GM21786 (cell line): ENCODE data around the gene LAPTM5.
"Not testable (repeated sequence)": the region's sequence is repeated elsewhere in the genome, so short reads cannot be mapped to it uniquely, and the experiment has no call there.

Experiments used
- ATAC-seq: cut with Tn5 transposase; IDR thresholded peaks from one replicate; pipeline ENCODE4 v1.9.1; 2021; ENCODE audit not compliant: unreplicated experiment

LAPTM5 gene, protein sequence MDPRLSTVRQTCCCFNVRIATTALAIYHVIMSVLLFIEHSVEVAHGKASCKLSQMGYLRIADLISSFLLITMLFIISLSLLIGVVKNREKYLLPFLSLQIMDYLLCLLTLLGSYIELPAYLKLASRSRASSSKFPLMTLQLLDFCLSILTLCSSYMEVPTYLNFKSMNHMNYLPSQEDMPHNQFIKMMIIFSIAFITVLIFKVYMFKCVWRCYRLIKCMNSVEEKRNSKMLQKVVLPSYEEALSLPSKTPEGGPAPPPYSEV

DNA sequence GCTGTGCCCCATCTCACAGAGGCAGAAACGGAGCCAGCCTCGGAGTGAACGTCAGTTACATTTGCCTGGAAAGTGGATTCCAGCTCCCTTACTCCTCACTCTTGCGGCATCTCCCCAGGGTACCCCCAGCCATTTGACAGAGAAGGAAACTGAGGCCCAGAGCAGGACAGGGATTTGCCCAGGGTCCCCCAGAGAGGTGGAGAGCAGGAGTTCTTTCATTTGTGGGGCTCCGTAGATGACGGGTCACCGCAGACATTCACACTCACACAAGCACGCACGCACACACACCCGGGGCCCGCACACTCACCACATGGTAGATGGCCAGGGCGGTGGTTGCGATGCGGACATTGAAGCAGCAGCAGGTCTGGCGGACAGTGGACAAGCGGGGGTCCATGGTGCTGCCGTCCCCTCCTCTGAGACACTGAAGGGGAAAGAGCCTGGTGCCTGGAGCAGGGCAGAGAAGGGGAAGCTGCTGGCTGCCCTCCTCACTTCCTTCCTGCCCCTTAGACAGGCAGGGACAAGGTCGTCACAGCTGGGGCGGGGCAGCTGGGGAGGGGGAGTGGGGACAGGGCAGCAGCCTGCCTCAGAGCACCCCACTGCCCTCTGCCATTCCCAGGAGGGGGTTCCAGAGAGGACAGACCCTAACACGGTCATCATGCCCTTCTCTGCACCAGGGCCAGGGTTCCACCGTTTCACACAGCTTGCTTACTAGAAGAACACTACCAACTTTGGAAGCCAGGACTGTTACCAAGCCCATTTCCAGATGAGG, at the start of gene LAPTM5:
LAPTM5 (minus strand) TSS at position 423 of the 769 bp plus-strand sequence; CDS start at position 394, 29 bp downstream.
- no peak for ATAC-seq

DNA sequence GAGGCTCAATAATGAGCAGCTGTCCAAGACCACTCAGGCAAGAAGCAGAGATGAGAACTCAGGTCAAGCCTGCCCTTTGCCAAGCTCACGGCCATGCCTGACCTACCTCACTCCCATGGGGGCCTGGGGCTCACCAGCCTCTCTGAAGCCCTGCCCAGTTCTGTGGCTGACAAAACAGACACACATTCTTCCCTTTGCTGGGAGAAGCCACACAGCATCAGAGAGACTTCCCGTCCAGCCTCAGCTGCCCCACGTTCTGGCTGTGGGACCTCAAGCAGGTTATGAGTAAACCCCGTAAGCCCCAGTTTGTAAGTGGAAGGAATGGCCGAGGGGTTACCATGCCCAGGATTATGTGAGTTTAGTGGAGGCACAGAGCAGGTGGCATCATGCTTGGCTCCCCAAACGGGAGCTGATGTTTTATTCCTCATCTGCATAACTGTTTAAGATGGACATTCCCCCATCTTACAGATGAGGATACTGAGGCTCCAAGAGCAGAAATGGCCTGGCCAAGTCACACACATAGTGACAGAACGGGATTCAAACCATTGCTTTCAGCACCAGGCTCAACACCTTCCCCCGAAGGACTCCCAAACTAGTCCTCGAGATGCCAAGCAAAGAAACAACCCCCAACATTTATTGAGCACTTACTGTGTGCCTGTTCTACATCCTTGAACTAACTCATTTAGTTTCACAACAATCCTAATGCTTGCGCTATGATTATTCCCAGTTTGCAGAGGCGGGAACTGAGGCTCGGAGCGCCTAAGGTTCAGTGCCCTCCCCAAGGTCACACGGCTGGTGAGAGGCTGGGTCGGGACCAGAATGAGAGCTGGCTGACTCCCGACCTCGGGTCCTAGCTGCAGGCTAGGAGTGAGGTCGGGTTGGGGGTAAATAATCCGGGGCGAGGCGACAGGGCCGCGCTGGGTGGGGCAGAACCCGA, 49.1 kb upstream of the LAPTM5 start:
- ATAC-seq, result no peak

DNA sequence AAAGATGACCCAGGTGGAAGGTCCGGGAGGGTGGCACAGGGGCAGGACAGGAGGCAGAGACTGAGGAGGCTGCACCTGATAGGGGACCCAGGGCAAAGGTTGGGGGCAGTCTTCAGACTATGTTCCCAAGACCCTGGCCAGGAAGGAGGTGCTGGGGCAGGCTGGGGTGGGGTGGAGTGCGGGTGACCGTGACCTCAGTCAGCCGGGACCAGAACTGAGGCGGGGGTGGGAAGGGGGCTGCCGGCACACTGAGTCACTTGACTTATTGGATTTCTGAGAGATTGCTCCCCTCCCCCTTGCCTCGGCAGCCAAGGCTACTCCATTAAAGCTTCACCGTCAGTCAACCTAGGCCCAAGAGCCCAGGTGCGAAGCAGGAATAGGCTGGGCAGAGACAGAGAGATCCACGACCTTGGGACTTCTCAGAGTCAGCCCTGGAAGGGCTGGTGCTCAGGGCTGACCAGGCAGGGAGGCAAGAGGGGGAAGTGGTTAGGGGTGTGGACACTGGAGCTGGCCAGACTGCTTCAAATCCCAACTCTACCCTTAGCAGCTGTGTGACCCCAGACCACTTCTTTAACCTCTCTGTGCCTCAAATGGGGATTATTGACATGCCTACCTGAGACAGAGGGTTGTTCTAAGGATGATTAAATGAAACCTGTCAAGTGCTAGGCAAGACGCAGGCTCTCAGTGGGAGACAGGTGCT, 47.9 kb upstream of the LAPTM5 start:
- ATAC-seq, result no peak

DNA sequence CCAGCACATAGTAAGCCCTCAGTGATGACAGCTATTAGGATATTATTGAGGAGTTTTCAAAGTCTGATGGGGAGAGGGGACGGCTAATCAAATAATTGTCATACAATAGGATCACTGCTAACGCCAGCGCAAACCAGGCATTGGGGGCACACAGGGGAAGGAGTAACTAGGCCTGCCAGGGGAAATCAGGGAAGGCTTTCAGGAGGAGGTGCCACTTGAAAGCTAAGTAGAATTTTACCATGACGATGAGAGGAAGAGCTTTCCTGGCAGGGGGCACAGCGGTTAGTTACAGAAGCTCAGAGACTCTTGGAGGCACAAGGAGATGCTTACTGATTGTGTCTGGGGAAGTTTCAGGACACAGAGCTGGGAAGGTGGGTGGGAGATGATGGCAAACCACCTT, 47.2 kb upstream of the LAPTM5 start:
- no peak for ATAC-seq

DNA sequence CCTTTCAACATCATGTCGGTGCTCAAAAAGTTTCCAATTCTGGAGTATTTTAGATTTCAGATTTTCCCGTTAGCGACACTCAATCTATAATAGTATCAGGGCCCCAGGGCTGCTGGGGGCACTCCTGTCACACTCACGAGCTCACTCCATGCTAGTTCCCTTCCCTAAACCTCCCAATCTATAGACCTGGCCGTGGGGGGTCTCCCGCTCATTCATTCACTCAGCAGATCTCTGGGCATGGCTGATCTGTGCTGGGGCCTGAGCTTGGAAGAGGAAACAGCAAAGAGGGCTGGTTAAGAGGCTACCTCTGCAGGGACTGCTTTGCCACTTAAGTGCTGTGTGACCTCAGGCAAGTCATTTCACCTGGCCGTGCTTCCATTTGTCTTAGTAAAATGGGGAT, 46.8 kb upstream of the LAPTM5 start:
- ATAC-seq, result no peak

DNA sequence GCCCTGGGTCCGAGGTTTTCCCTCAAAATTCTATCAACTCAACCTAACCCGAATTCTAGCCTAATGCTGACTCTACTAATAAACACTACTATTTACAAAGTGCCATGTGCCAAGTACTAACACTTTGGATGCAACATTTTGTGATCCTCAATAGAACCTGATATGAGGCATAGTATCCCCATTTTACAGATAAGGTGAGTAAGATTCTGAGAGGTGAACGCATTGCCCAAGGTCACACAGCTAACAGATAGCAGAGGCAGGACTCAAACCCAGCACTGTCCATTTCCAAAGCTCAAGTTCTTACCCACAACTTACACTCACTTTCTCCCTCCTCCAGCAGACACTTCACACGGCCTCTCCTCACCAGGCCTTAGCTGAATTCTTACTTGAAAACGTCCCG, 46.0 kb upstream of the LAPTM5 start:
- no peak for ATAC-seq

DNA sequence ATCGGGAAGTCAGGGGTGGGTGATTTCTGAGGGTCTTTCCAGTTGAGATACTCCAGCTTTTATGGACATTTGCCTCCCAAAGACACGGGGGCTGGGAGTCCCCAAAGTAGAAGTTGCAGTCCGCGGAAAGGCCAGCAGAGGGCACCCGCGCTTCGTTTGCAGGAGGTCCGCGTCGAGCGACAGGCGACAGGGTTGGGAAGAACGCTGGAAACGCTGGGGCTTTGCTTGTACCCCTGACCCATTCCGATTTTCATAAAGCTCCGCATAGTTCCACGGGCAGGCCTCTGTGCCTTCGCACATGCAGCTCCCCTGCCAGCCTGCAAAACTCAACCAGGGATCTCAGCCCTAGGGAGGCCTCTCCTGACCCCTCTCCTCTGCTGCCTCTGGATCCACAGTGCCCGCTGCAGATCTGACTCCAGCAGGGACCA, 44.2 kb upstream of the LAPTM5 start:
- no peak for ATAC-seq

DNA sequence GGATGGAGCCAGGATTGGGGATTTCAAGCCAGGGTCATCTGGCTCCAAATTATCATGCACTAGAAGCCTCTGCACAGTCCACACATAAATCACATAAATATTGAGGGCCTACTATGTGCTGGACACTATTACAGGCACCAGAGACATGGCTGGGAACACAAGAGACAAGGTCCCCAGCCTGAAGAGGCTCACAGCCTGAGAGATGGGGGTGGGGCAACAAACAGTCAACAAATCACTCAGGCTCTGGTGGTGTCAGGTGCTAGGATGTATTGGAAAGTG, 41.6 kb upstream of the LAPTM5 start:
- ATAC-seq, result no peak

DNA sequence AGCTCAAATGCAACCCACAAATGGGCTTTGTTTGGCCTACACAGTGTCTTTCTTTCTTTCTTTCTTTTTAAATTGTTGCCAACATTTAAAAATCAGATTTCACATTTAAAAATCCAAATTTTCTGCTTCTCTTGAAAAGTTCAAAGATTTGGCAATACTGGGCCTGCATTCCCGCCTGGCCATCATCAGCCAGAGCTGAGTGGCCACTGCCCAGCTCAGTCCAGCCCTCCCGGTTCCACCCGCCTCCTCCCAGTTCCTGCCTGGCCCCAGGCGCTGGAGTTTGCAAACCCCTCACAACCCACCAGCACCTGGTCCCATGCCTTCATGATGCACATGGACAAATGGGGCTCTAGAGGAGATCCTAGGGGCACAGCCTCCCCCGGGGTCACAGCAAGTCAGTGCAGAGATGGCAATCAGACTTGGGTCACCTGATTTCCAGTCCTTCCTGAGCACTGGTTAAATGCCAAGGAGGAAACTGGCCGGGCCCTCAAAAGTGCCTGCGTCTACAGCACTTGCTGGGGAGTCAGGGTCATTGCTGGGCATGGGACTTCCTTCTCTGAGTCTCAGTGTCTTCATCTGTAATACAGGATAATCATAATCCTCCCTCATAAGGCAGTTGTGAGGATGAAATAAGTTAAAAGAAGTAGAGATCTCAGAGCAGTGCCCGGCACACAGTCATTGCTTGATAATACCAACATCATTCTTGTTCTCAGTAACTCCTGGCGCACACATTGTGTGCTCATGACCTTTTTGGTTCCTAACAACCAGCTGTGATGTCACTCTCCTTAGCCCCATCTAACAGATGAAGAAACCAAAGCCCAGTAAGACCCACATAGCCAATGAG, 41.0 kb upstream of the LAPTM5 start:
- no peak for ATAC-seq

DNA sequence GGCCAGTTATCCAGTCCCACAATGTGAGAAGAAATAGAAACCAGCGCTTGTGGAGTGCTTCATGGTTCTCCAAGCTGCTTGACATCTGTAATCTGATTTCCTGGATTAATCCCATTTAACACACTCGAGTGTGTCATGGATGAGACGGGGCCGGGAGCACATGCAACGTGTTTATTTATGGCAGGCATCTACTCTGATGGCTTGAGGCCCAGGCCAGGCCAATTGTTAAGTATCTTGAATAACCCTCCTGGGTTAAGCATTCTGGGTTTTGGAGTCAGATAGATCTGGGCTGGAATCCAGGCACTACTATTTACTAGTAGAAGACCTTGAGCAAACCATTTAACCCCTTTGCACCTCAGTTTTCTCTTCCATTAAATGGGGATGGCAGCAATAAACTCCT, 37.5 kb upstream of the LAPTM5 start:
- no peak for ATAC-seq

DNA sequence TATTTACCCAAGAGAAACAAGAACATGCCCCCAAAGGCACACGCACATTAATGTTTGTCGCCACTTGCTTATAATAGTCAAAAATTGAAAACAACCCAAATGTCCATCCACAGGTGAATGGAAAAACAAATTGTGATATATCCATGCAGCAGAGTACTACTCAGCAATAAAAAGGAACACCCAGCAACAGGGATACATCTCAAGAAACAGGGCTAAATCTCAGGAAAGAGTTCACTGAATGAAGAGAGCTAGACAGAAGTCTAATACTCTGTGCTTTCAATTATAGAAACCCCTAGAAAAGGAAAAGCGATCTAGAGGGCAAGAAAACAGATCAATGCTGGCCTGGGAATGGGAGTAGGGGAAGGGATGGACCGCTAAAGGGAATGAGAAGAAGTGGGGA, 36.7 kb upstream of the LAPTM5 start:
- no peak for ATAC-seq

DNA sequence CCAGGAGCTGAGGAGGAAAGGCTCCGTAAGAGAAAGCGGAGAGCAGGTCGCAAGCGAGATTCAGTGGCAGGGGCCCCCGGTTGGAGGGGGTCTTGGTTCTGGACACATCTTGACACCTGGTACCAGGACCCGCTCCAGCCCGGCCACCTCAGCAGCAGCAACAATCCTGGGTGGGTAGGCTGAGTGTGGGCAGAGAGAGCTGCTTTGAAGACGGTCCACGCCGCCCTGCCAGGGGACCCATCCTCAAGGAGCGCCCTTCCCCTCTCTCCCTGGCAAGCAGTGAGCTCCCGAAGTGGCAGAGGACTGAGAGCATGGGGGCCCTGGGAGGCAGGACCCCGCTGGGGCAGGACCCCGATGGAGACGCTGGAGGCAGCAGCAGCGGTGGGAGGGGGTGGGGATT, 35.6 kb upstream of the LAPTM5 start:
- no peak for ATAC-seq

DNA sequence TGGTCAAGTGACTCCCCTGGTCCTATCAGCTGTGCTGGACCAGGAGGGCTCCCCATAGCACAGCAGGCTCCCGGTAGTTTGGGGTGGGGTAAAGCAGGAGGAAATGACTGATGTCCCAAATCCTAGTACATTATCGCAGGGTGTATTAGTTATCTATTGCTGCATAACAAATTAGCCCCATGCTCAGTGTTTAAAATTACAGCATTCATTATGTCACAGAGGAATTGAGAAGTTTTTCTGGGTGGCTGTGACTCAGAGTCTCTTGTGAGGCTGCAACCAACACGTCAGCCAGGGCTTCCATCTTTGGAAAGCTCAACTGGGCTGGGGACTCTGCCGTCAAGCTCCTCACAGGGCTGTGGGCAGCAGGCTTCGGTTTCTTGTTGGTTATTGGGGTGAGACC, 34.3 kb upstream of the LAPTM5 start:
- no peak for ATAC-seq

DNA sequence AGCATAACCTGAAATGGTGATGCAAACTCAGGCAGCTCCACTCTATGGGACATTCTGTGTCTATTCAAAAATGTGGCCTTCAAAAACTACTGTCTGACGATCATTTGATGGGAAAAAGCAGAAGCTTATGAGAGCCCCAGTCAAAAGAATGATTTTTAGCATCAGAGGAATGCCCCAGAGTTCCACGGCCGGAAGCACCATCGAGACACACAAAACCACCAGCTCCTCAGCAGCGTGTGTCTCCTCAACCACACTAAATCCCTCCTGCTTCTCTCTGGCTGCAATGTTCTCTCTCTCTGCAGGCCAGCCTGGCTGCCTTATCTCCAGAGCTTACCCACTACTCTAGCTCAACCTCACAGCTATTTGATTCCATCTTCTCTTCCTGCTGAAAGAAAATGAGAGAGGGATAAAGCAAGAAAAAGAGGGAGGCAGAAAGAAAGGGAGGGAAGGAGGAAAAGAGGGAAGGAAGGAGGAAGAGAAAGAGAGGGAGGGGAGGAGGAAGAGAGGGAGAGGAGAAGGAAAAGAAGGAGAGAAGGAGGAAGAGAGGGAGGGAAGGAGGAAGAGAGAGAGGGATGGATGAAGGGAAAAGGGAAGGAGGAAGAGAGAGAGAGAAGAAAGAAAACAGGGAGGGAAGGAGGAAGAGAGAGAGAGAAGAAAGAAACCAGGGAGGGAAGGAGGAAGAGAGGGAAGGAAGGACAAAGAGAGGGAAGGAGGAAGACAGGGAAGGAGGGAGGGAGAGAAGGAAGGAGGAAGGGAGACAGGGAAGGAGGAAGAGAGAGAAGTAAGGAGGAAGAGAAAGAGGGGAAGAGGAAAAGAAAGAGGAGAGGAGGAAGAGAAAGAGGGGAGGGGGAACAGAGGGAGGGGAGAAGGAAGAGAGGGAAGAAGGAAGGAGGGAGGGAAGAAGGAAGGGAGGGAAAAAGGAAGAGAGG, 33.5 kb upstream of the LAPTM5 start:
- ATAC-seq, result no peak

DNA sequence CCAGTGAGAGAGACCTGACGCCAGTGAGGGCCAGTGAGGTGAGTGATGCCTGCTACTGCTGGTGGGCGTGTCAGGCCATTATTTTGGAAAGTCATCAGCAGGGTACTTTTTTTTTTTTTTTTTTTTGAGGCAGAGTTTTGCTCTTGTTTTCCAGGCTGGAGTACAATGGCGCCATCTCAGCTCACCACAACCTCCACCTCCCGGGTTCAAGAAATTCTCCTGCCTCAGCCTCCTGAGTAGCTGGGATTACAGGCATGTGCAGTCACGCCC, 32.6 kb upstream of the LAPTM5 start:
- not testable (repeated sequence) for ATAC-seq

DNA sequence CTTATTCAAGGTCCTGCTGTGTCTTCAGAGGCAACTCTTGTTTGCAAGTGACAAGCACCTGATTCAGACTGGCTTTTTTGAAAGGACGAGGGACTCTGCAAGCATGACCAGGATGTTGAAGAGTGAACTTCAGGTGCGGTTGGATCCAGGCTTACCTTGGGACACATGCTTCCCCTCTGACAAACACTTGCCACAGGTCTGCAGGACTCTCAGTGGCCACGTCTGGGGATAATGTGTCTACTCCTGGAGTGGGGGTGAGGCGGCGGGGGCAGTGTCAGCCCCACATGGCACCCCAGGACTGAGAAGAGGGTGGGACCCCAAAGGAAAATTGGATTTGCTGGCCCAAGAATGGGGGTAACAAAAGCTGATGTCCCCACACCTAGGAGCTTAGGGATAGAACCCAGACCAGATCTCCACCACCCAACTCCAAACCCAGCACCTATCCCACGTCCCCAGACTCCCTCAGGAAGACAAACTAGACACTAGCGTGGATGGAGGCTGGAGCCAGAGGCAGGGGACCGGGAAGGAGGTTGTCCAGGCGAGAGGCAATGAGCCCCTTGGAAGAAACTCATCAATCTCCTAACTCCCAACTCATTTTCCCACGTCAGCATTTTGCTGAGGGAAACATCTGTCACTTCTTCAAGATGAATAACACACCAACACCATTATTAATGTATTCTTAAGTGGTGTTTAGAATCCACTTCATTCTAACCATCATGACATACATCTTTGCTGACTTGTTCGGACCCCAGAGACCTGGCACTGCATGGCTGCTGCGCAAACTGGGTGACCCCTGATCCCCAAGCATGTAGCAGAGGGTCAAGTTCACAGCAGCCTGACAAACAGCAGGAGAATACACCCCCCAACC, 32.0 kb upstream of the LAPTM5 start:
- ATAC-seq, result no peak

DNA sequence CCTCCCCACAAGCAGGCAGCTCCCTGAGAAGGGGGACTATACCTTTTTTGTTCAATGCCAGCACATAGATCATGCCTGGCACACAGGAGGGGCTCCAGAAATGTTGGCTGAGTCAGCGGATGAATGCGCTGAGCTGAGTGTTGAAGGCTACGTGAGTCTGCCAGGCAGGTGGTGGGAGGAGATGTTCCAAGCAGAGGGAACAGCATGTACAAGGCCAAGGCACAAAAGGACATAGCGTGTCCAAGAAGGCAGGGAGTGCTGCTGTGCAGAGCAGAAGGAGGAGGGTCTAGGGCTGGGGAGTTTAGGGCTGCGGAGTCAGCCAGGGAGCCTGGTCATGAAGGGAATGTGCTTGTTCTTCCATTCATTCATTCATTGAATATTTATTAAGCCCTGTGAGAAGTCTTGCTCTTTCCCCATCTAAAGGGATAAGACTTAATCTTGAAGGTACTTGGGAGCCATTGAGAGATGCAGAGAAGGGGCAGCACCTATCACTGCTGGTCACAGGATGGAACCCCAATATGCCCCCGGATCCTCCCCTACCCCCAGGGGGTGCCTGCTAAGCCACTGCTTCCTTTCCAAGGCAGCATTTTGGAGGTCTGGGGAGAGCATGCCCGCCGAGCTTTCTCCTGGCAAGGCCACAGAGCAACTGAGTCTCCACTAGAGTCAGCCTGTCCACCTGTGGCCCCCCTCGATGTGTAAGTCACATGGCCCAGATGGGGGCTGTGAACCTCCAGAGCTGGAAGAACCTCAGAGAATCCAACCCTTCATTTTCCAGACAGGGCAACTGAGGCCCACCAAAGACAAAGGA, 31.2 kb upstream of the LAPTM5 start:
- no peak for ATAC-seq
